LNCAP (cell line): ENCODE data around the gene PTDSS2.

Experiments used
- CTCF ChIP-seq: fragments of 450-650 bp; IDR thresholded peaks from 2 replicates; pipeline ENCODE4 v1.5.1; 2017; ENCODE audit warnings: mild to moderate bottlenecking

Gene PTDSS2

DNA sequence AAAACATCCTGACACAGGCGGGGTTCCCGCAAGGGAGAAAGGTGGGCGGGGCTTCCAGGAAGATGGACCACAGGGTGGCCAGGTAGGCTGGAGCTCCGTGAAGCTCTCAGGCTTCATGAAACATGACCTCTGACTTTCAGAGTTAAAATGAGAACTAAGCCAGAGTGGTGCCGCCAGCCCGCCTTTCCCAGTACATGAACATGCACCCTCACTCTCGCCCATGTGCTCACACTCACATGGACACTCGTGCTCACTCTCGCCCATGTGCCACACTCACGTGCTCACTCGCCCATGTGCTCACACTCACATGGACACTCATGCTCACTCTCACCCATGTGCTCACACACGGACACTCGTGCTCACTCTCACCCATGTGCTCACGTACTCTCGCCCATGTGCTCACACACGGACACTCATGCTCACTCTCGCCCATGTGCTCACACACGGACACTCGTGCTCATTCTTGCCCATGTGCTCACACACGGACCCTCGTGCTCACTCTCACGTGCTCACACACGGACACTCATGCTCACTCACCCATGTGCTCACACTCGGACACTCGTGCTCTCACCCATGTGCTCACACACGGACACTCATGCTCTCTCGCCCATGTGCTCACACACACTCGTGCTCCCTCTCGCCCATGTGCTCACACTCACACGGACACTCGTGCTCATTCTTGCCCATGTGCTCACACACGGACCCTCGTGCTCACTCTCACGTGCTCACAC, 46.9 kb downstream of the PTDSS2 start:
- no peak for TF ChIP-seq CTCF

DNA sequence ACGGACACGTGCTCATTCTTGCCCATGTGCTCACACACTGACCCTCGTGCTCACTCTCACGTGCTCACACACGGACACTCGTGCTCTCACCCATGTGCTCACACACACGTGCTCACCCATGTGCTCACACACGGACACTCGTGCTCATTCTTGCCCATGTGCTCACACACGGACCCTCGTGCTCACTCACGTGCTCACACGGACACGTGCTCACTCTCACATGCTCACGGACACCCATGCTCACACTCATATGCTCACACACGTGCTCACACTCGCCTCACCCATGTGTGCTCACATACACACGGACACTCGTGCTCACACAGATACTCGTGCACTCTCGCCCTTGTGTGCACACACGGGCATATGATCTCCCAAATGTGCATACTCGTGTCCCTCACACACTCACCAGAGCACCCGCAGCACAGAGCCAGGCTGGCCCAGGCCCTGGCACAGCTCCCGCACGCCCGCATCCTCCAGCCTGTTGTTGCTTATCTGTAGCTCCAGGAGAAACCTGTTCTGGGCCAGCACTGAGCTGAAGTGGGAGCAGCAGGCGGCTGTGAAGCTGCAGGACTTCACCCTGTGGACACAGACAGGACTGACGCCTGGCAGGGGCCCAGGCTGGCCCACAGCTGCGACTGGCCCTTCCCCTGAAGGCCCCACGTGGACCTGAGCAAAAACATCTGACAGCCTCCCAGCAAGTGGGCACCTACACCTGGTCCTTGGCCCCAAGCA, 47.7 kb downstream of the PTDSS2 start:
- no peak for TF ChIP-seq CTCF

- no peak for TF ChIP-seq CTCF
Measured at GRCh38 chr11:498297-499181, 48.5 kb downstream of the PTDSS2 start.

DNA sequence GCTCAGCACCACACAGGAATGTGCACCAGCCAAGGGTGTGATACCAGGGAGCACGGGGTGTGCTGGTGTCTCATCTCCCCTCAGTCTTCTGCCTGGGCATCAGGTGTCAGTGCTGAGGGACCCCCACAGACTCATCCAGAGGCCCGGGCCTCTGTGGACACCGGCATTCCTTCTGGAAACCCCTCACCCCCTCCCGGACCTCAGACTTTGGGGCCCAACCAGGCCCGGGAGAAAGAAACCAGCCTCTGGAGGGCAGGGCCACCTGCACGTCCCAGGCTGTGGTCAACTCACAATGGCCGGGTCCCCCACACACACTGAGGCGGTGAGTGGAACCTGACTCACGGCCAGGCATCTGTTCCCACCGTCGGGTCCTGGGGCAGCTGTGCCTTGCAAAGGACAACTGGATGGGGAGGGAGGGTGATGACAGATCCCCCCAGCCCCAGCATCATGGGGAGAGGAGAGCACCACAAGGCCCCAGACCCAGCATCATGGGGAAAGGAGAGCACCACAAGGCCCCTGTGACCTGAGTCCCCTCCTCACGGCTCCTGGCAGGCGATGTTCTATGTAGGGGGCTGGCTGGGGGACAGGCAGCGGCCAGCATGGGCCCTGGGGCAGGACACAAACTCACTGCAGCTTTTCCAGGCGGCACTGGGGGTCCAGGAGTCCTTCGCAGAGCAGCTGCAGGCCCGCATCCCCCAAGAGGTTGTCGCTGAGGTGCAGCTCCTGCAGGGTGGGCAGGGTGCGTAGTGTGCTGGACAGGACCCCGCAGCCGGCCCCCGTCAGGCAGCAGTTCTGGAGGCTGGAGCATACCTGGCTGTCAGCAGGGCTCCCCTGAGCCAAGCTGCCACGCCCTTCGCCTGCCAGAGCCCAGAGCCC, 49.4 kb downstream of the PTDSS2 start:
- TF ChIP-seq CTCF, result no peak

DNA sequence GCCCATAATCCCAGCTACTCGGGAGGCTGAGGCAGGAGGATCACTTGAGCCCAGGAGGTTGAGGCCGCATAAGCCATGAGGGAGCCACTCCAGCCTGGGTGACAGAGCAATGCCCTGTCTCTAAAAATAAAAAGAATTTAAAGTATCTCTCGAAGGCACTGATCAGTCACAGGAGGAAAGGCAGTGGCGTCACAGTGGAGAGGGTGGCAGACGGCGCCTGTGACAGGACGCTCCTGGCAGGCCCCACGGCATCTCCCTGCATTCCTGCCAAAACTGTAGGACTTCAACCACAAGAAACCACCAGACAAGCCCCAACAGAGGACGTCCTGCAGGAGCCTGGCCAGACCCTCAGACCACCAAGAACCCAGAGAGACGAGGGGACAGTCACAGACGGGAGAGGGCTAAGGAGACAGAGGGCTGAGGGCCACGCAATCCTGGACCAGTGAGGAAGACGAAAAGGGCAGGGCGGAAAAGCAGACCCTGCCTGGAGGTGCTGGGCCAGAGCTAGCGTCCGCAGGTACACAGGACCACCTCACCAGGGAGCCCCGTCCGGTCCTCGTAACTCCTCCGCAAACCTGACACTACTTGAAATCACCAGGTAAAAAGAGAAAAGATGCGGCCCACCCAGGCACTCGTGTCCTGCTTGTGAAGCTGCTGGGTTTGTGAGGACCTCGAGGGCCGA, 51.1 kb downstream of the PTDSS2 start:
- no peak for TF ChIP-seq CTCF

- TF ChIP-seq CTCF, result no peak
Measured at GRCh38 chr11:501683-502287, 51.7 kb downstream of the PTDSS2 start.
